Measurements from ENCODE around the gene PHLPP2. TPM values are rescaled to one million over a fixed set of nuclear protein-coding genes. Genes with fewer than 3 reads are reported as not detected.

Gene PHLPP2
- total and polyA plus RNA-seq, 7 donors = 0.96 to 5.2 (median 3.7) TPM

GRCh38 chr16:71631776-71632175 lies 92.7 kb downstream of the PHLPP2 start:
- H3K36me3 ChIP-seq (ENCODE audit: insufficient read depth in 1 of 2, low read depth in 1 of 2) = no peaks in the 10 kb centered on the region
- H3K4me1 ChIP-seq = no peaks in the 10 kb centered on the region
- TF ChIP-seq CTCF (IDR thresholded peaks at IDR 0.05) = no peak
- no peak overlapping the region for H3K27ac ChIP-seq
- no peak overlapping the region for H3K4me3 ChIP-seq
- DNase-seq = no peak
- H3K27me3 ChIP-seq (ENCODE audit: insufficient read depth in 3 of 3, low read length in 2 of 3) = peaks cover 0 to 18% (median 0%) of the 10 kb centered on the region in 3 donors
- WGBS, 3 donors = 64 to 67% (median 65%) methylated on average over 4 of the region's 4 CpGs
- ATAC-seq = no peak
- H3K9me3 ChIP-seq = no peaks in the 10 kb centered on the region
- intact Hi-C loops (cut with DNase I) = no loop called here

- H3K27ac ChIP-seq = no peak overlapping the region
- H3K4me1 ChIP-seq = no peaks in the 10 kb centered on the region
- peaks cover 0 to 28% (median 8%) of the 10 kb centered on the region in 3 donors for H3K27me3 ChIP-seq (ENCODE audit: insufficient read depth in 3 of 3, low read length in 2 of 3)
- no peaks in the 10 kb centered on the region for H3K36me3 ChIP-seq (ENCODE audit: insufficient read depth in 1 of 2, low read depth in 1 of 2)
- no peak for DNase-seq
- intact Hi-C loops (cut with DNase I) = no loop called here
- no peaks in the 10 kb centered on the region for H3K9me3 ChIP-seq
- 86 to 88% (median 86%) methylated on average over 4 of the region's 4 CpGs for WGBS, 3 donors
- H3K4me3 ChIP-seq = no peak overlapping the region
- ATAC-seq = no peak
- TF ChIP-seq CTCF (IDR thresholded peaks at IDR 0.05) = no peak
These were observed 93.7 kb downstream of the PHLPP2 start for GRCh38 chr16:71630808-71631207.

GRCh38 chr16:71629278-71630016 lies 95.1 kb downstream of the PHLPP2 start:
- Histone ChIP-seq H3K36me3 (ENCODE audit: insufficient read depth in 1 of 2, low read depth in 1 of 2) (no peaks in the 10 kb centered on the region), H3K4me3 (no peak overlapping the region), H3K27me3 (ENCODE audit: insufficient read depth in 3 of 3, low read length in 2 of 3) (peaks cover 0 to 36% (median 14%) of the 10 kb centered on the region in 3 donors), H3K4me1 (no peaks in the 10 kb centered on the region), H3K9me3 (no peaks in the 10 kb centered on the region), H3K27ac (no peak overlapping the region)
- TF ChIP-seq CTCF (IDR thresholded peaks at IDR 0.05) = no peak
- intact Hi-C loops (cut with DNase I) = no loop called here
- DNase-seq (no peak), ATAC-seq (no peak)
- WGBS, 3 donors = 62 to 70% (median 64%) methylated on average over 11 of the region's 11 CpGs

- peaks cover 0 to 42% (median 14%) of the 10 kb centered on the region in 3 donors for H3K27me3 ChIP-seq (ENCODE audit: insufficient read depth in 3 of 3, low read length in 2 of 3)
- H3K27ac ChIP-seq = no peak overlapping the region
- no peak for TF ChIP-seq CTCF (IDR thresholded peaks at IDR 0.05)
- no peaks in the 10 kb centered on the region for H3K4me1 ChIP-seq
- ATAC-seq = no peak
- H3K4me3 ChIP-seq = no peak overlapping the region
- DNase-seq = no peak
- intact Hi-C loops (cut with DNase I) = no loop called here
- no peaks in the 10 kb centered on the region for H3K9me3 ChIP-seq
- 27 to 32% (median 29%) methylated on average over 5 of the region's 5 CpGs for WGBS, 3 donors
- no peaks in the 10 kb centered on the region for H3K36me3 ChIP-seq (ENCODE audit: insufficient read depth in 1 of 2, low read depth in 1 of 2)
These were observed 95.7 kb downstream of the PHLPP2 start for GRCh38 chr16:71628810-71629209.
